Measurements from ENCODE around the gene CEP63.
A peak's percentile ranks its signal among the peaks of the same experiment; 100 is the strongest.

The CEP63 gene

DNA sequence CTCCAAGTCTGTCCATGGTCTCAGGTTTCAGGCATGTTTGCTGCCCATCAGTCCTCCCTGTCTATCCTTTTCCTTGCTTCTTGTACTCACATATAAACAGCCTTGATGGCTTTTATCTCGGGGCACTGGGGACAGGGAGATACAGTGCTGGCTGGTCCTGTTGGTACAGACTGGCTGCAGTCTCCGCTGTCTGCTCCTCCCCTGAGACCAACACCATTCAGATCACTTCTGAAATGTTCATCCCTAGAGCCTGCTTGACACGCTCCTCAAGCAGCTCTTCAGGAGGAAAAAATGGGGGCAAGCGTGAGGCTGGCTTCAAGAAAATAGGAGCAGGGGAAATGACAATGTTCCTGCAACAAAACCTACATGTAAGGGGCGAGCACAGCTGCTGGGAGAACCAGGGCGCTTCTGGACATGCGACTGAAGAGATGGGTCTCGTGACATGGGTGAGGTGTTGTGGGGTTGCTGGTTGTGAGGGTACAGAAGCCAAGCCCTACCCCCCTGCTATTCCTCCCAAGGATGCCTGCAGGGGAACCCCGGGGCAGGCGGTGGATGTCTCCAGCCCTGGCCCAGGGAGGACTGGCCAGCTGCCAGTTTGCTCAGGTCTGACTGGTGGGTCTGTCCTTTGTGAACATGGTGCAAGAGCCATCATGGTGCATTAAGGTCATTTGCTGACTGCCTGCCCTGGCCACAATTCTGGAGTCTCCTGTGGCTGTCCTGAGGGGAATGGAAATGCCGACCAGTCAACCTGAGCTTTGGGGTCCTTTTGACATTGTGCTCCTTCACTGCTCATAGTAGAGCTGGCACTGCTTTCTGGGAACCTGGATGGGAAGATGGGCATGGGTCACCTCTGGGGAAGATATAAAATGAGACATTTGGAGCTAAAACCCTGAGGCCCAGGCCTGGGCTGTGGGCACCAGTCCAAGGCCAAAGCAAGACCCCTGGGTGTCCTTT lies 124.9 kb downstream of the CEP63 start:
- peak; percentile 29 for DNase-seq

DNA sequence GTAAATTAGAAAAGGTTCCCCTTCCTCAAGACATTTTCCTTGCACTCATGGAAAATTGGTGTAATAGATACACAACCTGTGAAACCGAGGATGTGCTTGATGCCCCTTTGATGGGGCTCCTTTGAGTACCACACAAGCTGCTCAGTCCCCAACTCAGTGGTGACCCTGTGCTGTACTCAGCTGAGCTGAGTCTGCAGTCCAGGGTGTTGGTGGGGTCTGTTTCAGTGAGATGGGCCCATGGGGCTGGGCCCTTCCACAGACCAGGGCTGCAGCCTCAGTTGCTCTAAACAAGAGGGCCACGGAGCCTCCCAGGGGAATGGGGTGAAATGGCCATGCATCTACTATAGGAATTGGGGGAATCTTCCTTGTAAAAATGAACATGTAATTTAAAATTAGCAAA lies 125.7 kb downstream of the CEP63 start:
- no peak for DNase-seq

DNA sequence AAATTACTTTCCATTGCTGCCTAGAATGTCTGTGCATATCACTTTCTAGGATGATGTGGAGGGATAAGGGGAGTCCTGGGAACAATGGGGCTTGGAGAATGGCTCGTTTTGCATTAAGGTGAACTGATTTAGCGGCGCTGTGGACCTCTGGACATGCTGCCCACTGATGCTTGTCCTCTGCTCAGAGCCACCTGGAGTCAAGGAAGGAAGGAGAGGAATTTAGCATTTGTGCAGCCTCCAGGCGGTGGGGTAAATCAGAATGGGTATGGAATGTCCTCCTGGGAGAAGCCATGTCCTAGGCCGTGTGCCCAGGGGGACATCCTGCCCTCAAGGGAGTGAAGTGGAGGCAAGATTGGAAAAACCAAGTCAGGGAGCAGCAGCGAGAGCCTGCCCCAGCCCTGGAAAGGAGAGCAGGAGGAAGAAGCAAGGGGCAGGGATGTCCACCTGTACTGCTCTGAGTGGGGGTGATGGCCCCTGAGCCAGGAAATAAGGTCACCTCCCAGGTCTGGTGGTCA lies 127.2 kb downstream of the CEP63 start:
- no peak for DNase-seq

DNA sequence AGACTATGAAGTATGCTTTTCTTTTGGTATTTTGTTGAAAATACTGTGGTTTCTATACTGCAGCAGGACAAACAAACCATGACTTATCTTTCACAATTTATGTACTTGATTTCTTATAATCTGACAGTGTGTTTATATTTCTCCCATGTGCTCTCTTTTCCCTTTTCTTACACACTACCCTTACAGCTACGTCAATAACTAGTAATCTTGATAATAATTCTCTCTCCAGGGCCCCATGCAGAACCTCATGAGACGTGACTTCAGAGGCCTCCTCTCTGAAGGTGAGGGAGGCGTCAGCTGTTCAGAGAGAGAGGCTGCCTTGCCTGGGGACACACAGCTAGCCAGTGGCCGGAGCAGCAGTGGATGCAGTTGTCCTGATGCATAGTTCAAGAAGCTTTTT lies 129.1 kb downstream of the CEP63 start:
- DNase-seq, result no peak

DNA sequence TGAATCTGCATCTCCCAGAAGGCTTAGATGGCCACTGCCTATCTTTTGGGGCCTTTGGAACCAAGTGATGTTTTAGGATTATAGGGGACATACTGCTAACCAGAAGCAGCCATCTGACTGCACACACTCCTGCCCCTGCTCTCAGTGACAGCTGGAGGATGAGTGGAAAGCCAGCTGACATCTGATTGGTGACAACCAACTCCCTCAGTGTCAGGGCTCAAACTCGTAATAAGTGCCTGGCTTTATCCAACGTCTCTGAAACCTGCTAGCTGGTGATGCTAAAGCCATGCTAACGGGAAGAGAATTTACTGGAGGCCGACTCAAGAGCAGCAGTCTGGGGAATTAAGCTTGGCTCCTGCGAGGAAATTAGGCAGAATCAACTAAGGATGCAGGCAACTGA lies 129.9 kb downstream of the CEP63 start:
- no peak for DNase-seq

DNA sequence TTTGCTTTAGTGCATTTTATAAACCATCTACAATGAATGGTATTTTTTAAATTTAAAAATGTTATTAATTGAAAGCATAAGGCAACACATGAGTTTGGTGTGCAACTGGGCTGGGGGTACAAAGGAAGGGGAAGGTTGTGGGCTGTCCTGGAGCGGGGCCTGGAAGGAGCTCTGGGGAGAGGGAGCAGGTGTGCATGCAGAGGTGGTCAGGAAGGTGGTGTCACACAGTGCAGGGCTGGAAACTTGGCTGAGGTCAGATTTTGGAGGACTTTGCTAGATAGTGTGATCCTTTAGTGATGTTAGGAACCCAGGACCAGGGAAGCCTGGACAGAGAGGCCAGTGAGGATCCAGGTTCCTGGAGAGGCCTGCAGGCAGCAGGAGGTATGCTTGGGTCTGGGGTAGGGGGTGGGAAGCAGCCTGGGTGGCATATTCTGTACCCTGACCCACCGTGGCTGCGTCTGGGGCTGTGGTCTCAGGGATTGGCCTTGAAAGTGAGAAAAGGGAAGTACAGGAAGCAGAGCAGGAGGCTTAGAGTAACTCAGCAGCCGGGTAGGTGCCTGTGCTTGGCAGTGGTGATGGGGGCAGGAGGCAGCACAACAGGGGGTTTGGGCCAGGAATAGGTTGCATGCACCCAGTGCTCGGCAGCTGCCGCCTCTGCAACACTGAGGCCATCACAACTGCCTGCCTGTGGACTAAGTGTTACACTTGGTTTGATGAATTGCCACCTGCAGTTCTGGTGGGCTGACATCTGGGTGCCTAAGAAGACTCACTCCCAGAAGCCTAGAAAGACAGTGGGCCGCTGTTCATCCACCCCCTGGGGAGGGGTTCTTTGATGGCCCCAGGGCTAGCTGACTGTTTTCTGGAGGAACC lies 132.0 kb downstream of the CEP63 start:
- no peak for DNase-seq

DNA sequence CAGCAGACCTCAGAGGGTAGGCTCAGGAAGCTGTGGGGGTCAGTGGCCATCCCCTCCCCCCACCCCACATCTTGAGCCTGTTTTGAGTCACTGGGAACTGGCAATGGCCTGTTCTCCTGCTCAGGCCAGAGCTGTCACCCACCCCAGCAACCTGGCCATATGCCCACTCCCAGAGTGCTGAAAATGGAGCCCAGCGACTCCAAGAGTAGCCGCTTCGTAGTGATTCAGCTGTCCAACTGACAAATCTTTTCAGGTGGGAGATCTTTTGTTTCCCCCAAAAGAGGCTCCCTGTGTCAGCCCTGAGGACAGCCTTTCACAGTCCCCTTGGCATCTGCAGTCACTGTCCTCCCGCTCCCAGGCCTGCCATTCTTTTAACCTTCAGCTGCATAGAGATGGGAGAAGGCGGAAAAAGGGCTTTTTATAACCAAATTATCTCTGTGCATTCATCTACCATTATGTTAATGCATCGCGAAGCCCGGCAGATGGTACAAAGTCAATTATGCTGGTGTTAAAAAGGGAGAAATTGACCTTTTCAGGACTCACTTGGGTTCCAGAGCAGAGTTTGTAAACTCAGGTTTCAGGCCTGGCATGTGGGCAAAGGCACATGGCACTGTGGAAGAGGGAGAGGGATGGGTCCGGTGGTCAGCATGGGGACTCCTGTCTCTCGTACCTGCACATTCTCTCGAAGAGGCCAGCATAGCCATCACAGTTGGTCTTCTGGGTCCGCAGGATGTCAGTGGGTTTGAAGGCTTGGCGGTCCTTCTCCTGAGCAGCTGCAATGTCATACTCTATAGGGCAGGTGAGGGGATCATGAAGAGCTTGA lies 132.8 kb downstream of the CEP63 start:
- DNase-seq, result no peak

DNA sequence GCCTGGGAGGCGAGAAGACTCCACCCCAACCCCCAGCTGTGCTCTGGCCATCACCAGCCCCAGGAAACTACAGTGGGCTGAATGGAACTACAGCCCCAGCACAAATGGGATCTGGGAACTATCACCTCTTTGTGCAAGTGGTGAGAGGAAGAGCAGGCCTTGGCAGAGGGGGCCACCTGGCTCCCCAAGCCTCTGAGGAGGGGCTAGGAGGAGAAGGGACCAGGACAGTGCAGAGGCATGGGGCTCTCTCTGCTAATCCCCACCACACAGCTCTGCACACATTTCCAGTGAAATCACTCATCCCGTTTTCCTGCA lies 133.4 kb downstream of the CEP63 start:
- DNase-seq, result no peak

DNA sequence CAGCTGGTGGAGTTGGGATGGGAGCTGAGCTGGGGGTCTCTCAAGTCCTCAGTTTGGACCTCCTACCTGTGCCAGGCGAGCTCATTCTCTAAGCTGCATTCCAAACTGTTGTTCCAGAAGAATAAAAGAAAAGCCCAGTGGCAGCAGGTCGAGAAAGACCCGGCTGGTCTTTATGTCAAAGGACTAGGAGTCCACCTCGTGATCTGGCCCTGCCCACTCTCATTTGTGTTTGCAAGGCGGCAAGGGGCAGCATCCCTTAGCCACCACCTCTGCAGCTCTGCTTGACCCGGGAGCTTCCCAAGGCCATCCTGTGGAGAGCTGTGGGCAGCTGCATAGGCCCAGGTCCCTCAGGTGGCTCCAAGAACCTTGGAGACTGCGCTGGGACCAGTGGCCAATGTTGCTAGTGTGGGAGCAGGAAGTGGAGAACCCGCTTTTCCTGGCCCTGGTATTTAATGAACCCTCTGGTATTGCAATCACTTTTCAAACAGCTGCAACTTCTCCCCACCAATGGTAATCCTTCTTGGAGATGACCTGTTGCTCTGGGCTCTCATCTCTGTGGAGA lies 134.1 kb downstream of the CEP63 start:
- DNase-seq, result no peak

DNA sequence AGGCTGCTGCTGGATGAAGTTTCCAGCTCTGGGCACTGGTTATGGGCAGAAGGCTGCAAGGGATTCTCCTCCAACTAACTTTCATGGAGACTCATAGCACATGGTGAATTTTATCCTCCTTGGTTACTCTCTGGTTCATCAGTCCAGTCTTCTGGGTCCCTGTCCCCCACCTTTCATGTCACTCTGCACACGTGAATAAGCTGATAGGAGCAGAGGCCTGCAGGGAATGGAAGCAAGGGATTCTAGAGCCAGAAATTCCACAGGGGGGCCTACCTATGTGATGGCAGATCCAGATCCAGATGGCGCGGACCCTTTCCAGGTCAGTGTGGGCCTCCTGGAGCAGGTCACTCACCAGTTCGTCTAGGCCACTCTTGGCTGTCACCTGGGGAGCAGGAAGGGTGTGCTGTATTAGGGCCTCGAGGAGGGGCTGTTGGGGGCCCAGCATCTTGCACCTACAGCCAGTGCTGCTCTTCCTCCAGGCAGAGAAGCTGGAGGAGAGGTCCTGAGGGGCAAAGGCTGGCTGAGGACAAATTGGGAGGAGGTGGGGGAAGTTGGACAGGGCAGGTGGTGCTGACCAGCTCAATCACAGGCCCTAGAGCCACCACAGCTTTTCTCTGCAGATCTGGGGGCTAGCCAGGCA lies 134.7 kb downstream of the CEP63 start:
- no peak for DNase-seq

DNA sequence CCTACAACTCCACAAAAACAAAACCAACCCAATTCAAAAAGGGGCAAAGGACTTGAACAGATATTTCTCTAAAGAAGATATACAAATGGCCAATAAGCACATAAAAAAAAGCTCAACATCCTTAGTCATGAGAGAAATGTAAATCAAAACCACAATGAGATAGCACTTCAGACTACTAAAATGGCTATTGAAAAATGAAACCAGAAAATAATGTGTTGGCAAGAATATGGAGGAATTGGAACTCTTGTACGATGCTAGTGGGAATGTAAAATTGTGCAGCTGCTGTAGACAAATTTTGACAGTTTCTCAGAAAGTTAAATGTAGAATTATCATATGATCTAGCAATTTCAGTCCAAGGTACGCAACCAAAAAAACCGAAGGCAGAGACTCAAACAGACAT lies 136.0 kb downstream of the CEP63 start:
- no peak for DNase-seq

DNA sequence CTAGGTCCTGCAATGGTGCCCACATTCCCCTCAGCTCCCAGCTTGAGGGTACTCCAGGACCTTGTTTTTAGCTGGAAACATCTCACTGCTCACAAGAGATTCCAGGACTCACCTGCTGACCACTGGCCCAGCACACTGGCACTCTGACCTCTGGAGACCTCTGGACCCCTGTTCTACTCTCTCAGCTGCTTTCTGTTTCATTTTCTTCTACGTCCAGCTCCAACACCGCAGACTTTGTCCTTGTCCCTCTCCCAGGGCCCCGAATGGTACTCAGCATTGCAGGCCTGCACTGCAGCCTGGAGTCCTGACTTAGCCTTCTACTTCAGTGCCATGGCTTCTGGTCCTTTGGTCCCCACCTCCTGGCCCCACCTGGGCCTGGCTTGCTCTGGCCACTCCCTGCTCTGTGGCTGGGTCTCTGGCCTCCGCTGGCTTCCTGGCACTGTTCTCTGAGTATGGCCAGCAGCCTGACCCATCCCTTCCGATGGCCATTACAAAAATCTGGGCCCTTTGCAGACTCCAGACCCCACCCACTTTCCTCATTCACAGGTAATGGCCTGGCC lies 137.0 kb downstream of the CEP63 start:
- DNase-seq, result no peak

DNA sequence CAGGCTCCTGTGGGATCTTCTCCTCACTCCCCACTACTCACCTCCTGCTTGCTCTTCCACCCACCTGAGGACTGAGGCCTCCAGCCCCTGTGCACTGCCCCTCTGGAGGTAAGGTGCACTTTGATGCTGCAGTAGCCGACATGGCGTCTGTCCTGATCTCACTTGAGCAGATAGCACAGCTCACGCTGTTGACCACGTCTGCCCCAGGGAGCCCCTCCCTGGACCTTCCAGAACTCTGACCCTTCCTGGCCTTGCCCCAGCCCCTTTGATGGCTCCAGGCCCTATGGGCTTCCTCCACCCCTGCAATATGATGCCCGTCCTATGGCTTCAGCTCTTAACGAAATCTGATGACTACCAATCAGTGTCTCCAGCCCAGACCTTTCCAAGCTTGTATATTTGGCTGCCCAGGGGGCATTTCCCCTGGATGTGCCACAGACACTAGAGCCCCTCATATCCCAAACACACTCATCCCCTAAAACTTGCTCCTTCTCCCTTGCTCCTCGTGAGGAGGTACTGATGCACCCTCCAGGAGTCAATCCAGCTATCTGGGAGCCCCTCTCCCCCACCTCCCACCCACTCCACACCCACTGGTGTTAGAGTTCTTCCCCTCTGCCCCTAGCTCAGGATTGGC lies 137.9 kb downstream of the CEP63 start:
- no peak for DNase-seq
